Hepatocyte (in vitro differentiated cells): ENCODE data around the gene CDHR3.

Experiments used
- CTCF ChIP-seq: fragments of 200-600 bp; sonication (generic); IDR thresholded peaks from 2 replicates; pipeline ENCODE4 v1.5.1; 2016; ENCODE audit warnings: antibody characterized with exemption, mild to moderate bottlenecking; ENCODE audit not compliant: poor library complexity
- EZH2 ChIP-seq: fragments of 200-600 bp; sonication (generic); IDR thresholded peaks from 2 replicates; pipeline ENCODE4 v1.6.1; 2016; ENCODE audit warnings: antibody characterized with exemption, mild to moderate bottlenecking, borderline replicate concordance
- EZH2phosphoT487 ChIP-seq: fragments of 200-600 bp; sonication (generic); IDR thresholded peaks from one replicate; pipeline ENCODE4 v1.6.1; 2018; ENCODE audit warnings: antibody characterized with exemption, mild to moderate bottlenecking, low read depth, moderate library complexity; ENCODE audit not compliant: unreplicated experiment, severe bottlenecking

GRCh38 chr7:106016331-106016730, 53.3 kb downstream of the CDHR3 start:
- TF ChIP-seq CTCF (no peak), EZH2phosphoT487 (no peak), EZH2 (no peak)
